DND-41 (cell line): Measurements from ENCODE around the gene KCNQ1OT1.

Source experiments
- ATAC-seq: fragments of 200-7000 bp; cut with Tn5 transposase; 3 replicates; pipeline ENCODE4 v1.9.1; 2021; ENCODE audit warnings: low read depth; ENCODE audit not compliant: insufficient read depth
- DNase-seq: peaks from one replicate; pipeline ENCODE4 v3.0.0-alpha.2; 2020
- H2AFZ ChIP-seq: 2 replicates; pipeline ENCODE4 v1.6.0; 2012; ENCODE audit warnings: low read depth, low read length
- H3K27ac ChIP-seq: 2 replicates; pipeline ENCODE4 v1.5.1; 2012; ENCODE audit warnings: low read length, inconsistent platforms
- H3K27me3 ChIP-seq: fragments of 200-600 bp; sonication (generic); 2 replicates; pipeline ENCODE4 v1.6.0; 2012; ENCODE audit warnings: low read length, mild to moderate bottlenecking, inconsistent platforms; ENCODE audit not compliant: insufficient read depth, poor library complexity
- H3K36me3 ChIP-seq: 2 replicates; pipeline ENCODE4 v1.5.1; 2012; ENCODE audit warnings: low read length, inconsistent platforms; ENCODE audit not compliant: insufficient read depth
- H3K4me1 ChIP-seq: 2 replicates; pipeline ENCODE4 v1.5.1; 2012; ENCODE audit warnings: mild to moderate bottlenecking, low read length; ENCODE audit not compliant: insufficient read depth
- H3K4me2 ChIP-seq: 2 replicates; pipeline ENCODE4 v1.6.0; 2012; ENCODE audit warnings: mild to moderate bottlenecking, moderate library complexity, low read length, inconsistent platforms; ENCODE audit not compliant: insufficient read depth
- H3K4me3 ChIP-seq, 2 experiments: fragments of 200-600 bp in 1 of 2; shearing (Covaris generic) in 1 of 2; 2 replicates each; pipeline ENCODE4 v1.5.1; 2012 to 2016; ENCODE audit warnings: inconsistent platforms in 2 of 2, low read length in 2 of 2, mild to moderate bottlenecking in 2 of 2, low read depth in 1 of 2, moderate library complexity in 1 of 2
- H3K79me2 ChIP-seq: 2 replicates; pipeline ENCODE4 v1.6.0; 2012; ENCODE audit warnings: low read length, inconsistent platforms; ENCODE audit not compliant: insufficient read depth
- H3K9ac ChIP-seq: 2 replicates; pipeline ENCODE4 v1.6.0; 2012; ENCODE audit warnings: low read depth, mild to moderate bottlenecking, inconsistent platforms, low read length, moderate library complexity
- H3K9me3 ChIP-seq: 2 replicates; pipeline ENCODE4 v1.5.1; 2012; ENCODE audit warnings: low read length, moderate library complexity, mild to moderate bottlenecking, inconsistent platforms; ENCODE audit not compliant: insufficient read depth, severe bottlenecking
- H4K20me1 ChIP-seq: 2 replicates; pipeline ENCODE4 v1.6.0; 2012; ENCODE audit warnings: low read length; ENCODE audit not compliant: insufficient read depth
- EZH2 ChIP-seq: IDR thresholded peaks from 3 replicates; pipeline ENCODE4 v1.6.1; 2012; ENCODE audit warnings: borderline replicate concordance, low read depth, mild to moderate bottlenecking, moderate library complexity, low read length, inconsistent platforms; ENCODE audit not compliant: severe bottlenecking
- TF ChIP-seq, protein P1 (sequence below): IDR thresholded peaks from 2 replicates; pipeline ENCODE4 v1.5.1; 2012; ENCODE audit warnings: borderline replicate concordance, low read length, moderate library complexity, mild to moderate bottlenecking; ENCODE audit not compliant: poor library complexity, severe bottlenecking; ENCODE audit errors: extremely low read depth

Gene KCNQ1OT1

DNA sequence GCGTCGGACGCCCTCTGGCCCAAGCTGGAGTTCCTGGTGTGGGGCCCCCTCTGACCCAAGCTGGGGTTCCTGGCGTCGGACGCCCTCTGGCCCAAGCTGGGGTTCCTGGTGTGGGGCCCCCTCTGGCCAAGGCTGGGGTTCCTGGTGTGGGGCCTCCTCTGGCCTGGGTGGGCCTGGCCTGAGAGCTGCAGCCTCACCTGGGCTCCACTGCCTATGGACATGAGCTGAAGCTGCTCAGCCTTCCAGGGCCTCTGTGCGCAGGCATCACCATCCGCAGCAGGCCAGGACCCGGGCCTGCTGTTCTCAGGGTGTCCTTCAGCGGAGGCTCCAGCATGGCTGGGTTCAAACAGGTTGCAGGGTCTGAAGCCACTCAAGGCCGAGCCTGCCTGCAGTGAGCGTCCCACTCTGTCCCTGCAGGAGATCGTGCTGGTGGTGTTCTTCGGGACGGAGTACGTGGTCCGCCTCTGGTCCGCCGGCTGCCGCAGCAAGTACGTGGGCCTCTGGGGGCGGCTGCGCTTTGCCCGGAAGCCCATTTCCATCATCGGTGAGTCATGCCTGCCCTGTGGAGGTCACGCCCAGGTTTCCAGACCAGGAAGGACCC is 129.5 kb downstream of the KCNQ1OT1 start:
- no peak overlapping the region for H3K4me2 ChIP-seq
- H3K27me3 ChIP-seq, result no peaks in the 10 kb centered on the region
- DNase-seq (no peak), ATAC-seq (no peak)
- H2AFZ ChIP-seq, result no peak overlapping the region
- H3K4me3 ChIP-seq, result no peak overlapping the region
- no peaks in the 10 kb centered on the region for H3K36me3 ChIP-seq
- H3K27ac ChIP-seq, result no peak overlapping the region
- no peaks in the 10 kb centered on the region for H3K9me3 ChIP-seq
- no peaks in the 10 kb centered on the region for H3K4me1 ChIP-seq
- no peak overlapping the region for H3K9ac ChIP-seq
- H3K79me2 ChIP-seq, result no peaks in the 10 kb centered on the region
- H4K20me1 ChIP-seq, result no peaks in the 10 kb centered on the region
- TF ChIP-seq, protein P1, sequence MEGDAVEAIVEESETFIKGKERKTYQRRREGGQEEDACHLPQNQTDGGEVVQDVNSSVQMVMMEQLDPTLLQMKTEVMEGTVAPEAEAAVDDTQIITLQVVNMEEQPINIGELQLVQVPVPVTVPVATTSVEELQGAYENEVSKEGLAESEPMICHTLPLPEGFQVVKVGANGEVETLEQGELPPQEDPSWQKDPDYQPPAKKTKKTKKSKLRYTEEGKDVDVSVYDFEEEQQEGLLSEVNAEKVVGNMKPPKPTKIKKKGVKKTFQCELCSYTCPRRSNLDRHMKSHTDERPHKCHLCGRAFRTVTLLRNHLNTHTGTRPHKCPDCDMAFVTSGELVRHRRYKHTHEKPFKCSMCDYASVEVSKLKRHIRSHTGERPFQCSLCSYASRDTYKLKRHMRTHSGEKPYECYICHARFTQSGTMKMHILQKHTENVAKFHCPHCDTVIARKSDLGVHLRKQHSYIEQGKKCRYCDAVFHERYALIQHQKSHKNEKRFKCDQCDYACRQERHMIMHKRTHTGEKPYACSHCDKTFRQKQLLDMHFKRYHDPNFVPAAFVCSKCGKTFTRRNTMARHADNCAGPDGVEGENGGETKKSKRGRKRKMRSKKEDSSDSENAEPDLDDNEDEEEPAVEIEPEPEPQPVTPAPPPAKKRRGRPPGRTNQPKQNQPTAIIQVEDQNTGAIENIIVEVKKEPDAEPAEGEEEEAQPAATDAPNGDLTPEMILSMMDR, result no peak
- TF ChIP-seq EZH2, result no peak

- no peak for ATAC-seq
These were observed 130.0 kb downstream of the KCNQ1OT1 start for GRCh38 chr11:2569731-2570210.

GRCh38 chr11:2569321-2569721 is 130.5 kb downstream of the KCNQ1OT1 start:
- DNase-seq (no peak), ATAC-seq (no peak)
- Histone ChIP-seq H3K27ac (no peak overlapping the region), H3K79me2 (no peaks in the 10 kb centered on the region), H3K4me2 (no peak overlapping the region), H2AFZ (no peak overlapping the region), H3K27me3 (no peaks in the 10 kb centered on the region), H4K20me1 (no peaks in the 10 kb centered on the region), H3K4me1 (no peaks in the 10 kb centered on the region), H3K4me3 (no peak overlapping the region), H3K9me3 (no peaks in the 10 kb centered on the region), H3K36me3 (no peaks in the 10 kb centered on the region), H3K9ac (no peak overlapping the region)
- TF ChIP-seq, protein P1, result no peak
- no peak for TF ChIP-seq EZH2

More at GRCh38 chr11:2569731-2570210, 130.0 kb downstream of the KCNQ1OT1 start:
- Histone ChIP-seq H4K20me1 (no peaks in the 10 kb centered on the region), H3K9ac (no peak overlapping the region), H3K4me3 (no peak overlapping the region), H3K9me3 (no peaks in the 10 kb centered on the region), H3K27ac (no peak overlapping the region), H3K27me3 (no peaks in the 10 kb centered on the region), H3K36me3 (no peaks in the 10 kb centered on the region), H3K79me2 (no peaks in the 10 kb centered on the region), H2AFZ (no peak overlapping the region), H3K4me1 (no peaks in the 10 kb centered on the region), H3K4me2 (no peak overlapping the region)
- TF ChIP-seq, protein P1, result no peak
- TF ChIP-seq EZH2, result no peak
- DNase-seq, result no peak
